Measurements from ENCODE around the gene TSHZ3.

Gene TSHZ3

GRCh38 chr19:31260171-31260933 lies 88.9 kb downstream of the TSHZ3 start:
- H3K4me3 ChIP-seq (ENCODE audit: low read depth, low read length) = no peak overlapping the region
- ChIA-PET POLR2A (interaction anchor here (0.6 kb wide), 1 partner anchor 25 kb away, joined by 3 read pairs; no protein-coding TSS in a partner anchor), CTCF (interaction anchor here (0.6 to 1.9 kb wide), 3 partner anchors 8 to 206 kb away, joined by 3 to 6 read pairs (median 3); no protein-coding TSS in a partner anchor)
- no peak for DNase-seq (ENCODE audit: low read depth, low spot score)
- TF ChIP-seq, protein P1, sequence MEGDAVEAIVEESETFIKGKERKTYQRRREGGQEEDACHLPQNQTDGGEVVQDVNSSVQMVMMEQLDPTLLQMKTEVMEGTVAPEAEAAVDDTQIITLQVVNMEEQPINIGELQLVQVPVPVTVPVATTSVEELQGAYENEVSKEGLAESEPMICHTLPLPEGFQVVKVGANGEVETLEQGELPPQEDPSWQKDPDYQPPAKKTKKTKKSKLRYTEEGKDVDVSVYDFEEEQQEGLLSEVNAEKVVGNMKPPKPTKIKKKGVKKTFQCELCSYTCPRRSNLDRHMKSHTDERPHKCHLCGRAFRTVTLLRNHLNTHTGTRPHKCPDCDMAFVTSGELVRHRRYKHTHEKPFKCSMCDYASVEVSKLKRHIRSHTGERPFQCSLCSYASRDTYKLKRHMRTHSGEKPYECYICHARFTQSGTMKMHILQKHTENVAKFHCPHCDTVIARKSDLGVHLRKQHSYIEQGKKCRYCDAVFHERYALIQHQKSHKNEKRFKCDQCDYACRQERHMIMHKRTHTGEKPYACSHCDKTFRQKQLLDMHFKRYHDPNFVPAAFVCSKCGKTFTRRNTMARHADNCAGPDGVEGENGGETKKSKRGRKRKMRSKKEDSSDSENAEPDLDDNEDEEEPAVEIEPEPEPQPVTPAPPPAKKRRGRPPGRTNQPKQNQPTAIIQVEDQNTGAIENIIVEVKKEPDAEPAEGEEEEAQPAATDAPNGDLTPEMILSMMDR (IDR thresholded peaks at IDR 0.05; ENCODE audit: insufficient read depth, low read length, missing control alignments) = no peak

- no peak for DNase-seq (ENCODE audit: low read depth, low spot score)
- POLR2A ChIA-PET = no interaction called here
- CTCF ChIA-PET = interaction anchor here (0.7 to 1.9 kb wide), 4 partner anchors 9 to 57 kb away, joined by 3 to 6 read pairs (median 4); no protein-coding TSS in a partner anchor
These were observed 90.8 kb downstream of the TSHZ3 start for GRCh38 chr19:31258211-31259052.

DNA sequence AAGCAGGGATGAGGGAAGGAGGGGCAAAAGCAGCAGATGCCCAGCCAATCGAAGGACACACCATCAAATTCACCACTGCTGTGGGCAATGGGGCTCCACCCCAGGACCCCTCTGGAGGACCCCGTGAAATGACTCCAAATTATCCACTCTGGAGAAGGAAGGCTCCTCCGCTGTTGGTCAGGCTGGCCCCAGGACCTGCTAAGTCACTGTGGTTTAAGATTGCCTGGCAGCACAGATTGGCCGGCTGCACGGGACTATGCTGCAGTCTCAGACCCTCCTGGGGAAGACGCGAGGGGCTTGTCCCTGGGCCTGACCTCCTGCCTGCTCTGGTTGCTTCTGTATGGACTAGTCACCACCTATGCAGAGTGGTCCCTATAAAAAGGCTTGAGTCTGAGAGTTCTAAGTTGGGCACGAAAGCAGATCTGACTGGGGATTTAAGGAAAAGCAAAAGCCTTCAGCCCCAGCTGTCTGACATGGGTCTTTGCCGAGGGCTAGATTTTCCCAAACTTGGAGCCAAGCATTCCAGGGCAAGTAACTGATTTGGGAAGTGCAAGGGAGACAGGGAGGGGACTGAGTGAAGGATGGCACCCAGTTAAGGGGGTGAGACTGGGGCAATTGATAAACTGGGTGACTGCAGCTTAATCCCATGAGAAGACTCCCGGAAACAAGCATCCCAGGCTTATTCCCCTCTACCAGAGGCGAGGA lies 91.7 kb downstream of the TSHZ3 start:
- POLR2A ChIA-PET = no interaction called here
- TF ChIP-seq, protein P1 (IDR thresholded peaks at IDR 0.05; ENCODE audit: insufficient read depth, low read length, missing control alignments) = no peak
- DNase-seq (ENCODE audit: low read depth, low spot score) = no peak
- CTCF ChIA-PET = interaction anchor here (0.7 to 1.0 kb wide), 2 partner anchors 18 to 58 kb away, joined by 3 read pairs; no protein-coding TSS in a partner anchor
- no peak overlapping the region for H3K4me3 ChIP-seq (ENCODE audit: low read depth, low read length)

More at GRCh38 chr19:31258211-31259052, 90.8 kb downstream of the TSHZ3 start:
- H3K4me3 ChIP-seq (ENCODE audit: low read depth, low read length) = no peak overlapping the region
- TF ChIP-seq, protein P1 (IDR thresholded peaks at IDR 0.05; ENCODE audit: insufficient read depth, low read length, missing control alignments) = no peak

DNA sequence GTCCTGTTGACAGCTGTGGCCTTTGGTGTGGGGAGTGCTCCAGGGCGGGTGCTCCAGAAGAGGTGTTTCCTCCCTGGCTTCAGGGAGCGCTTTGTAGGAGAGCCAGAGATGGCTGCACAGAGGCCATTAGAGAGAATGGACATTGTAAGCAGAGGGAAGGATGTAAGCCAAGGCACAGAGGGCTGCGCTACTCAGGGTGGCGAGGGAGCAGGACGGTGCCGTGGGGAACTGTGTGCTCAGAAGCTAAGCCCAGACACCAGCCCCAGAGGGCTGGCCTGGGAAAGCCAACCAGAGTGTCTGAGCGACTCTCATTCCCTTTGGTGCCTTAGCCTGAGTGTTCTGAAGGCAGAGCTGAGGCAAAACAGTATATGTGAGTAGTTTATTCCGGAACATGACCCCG lies 92.2 kb downstream of the TSHZ3 start:
- TF ChIP-seq, protein P1 (IDR thresholded peaks at IDR 0.05; ENCODE audit: insufficient read depth, low read length, missing control alignments) = no peak
- no peak for DNase-seq (ENCODE audit: low read depth, low spot score)
- CTCF ChIA-PET = no interaction called here
- POLR2A ChIA-PET = no interaction called here
- no peak overlapping the region for H3K4me3 ChIP-seq (ENCODE audit: low read depth, low read length)

- DNase-seq (ENCODE audit: low read depth, low spot score) = no peak
- ChIA-PET POLR2A (no interaction called here), CTCF (no interaction called here)
- TF ChIP-seq, protein P1 (IDR thresholded peaks at IDR 0.05; ENCODE audit: insufficient read depth, low read length, missing control alignments) = no peak
- H3K4me3 ChIP-seq (ENCODE audit: low read depth, low read length) = no peak overlapping the region
These were observed 92.7 kb downstream of the TSHZ3 start for GRCh38 chr19:31256593-31256960.

All from AG04449 (cell line).